IPS-20b (cell line): ENCODE results near the gene LBH.

ENCODE experiments used
- H3K27ac ChIP-seq: one replicate; pipeline ENCODE4 v1.5.1; 2013; ENCODE audit warnings: low read length
- H3K27me3 ChIP-seq: 2 replicates; pipeline ENCODE4 v1.6.1; 2013; ENCODE audit warnings: mild to moderate bottlenecking, low read length, inconsistent platforms; ENCODE audit not compliant: insufficient read depth
- H3K36me3 ChIP-seq: 2 replicates; pipeline ENCODE4 v1.6.1; 2013; ENCODE audit warnings: low read depth, mild to moderate bottlenecking, inconsistent platforms, low read length, moderate library complexity; ENCODE audit not compliant: insufficient read depth
- H3K4me1 ChIP-seq: 2 replicates; pipeline ENCODE4 v1.6.1; 2013; ENCODE audit warnings: mild to moderate bottlenecking, control low read depth, inconsistent platforms, low read length, moderate library complexity; ENCODE audit not compliant: insufficient read depth
- H3K4me3 ChIP-seq: 2 replicates; pipeline ENCODE4 v1.5.1; 2013; ENCODE audit warnings: mild to moderate bottlenecking, low read length, inconsistent platforms
- H3K9ac ChIP-seq: 2 replicates; pipeline ENCODE4 v1.6.1; 2013; ENCODE audit warnings: low read depth, mild to moderate bottlenecking, inconsistent platforms, low read length, moderate library complexity
- H3K9me3 ChIP-seq: 2 replicates; pipeline ENCODE4 v1.6.1; 2013; ENCODE audit warnings: mild to moderate bottlenecking, low read depth, low read length, inconsistent platforms; ENCODE audit not compliant: insufficient read depth

The LBH gene

GRCh38 chr2:30218338-30218713, 13.0 kb upstream of the LBH start:
- no peaks in the 10 kb centered on the region for H3K9me3 ChIP-seq
- no peak overlapping the region for H3K4me3 ChIP-seq
- H3K9ac ChIP-seq = no peak overlapping the region
- no peak overlapping the region for H3K27ac ChIP-seq
- no peaks in the 10 kb centered on the region for H3K27me3 ChIP-seq
- no peaks in the 10 kb centered on the region for H3K36me3 ChIP-seq
- H3K4me1 ChIP-seq = peaks cover 6% of the 10 kb centered on the region; the same call in 1 of the 2 replicates

GRCh38 chr2:30218814-30219213, 12.5 kb upstream of the LBH start:
- Histone ChIP-seq H3K4me1 (peaks cover 6% of the 10 kb centered on the region; the same call in 1 of the 2 replicates), H3K27ac (no peak overlapping the region), H3K9me3 (no peaks in the 10 kb centered on the region), H3K4me3 (no peak overlapping the region), H3K27me3 (no peaks in the 10 kb centered on the region), H3K36me3 (no peaks in the 10 kb centered on the region), H3K9ac (no peak overlapping the region)

GRCh38 chr2:30219886-30220875, 11.2 kb upstream of the LBH start:
- Histone ChIP-seq H3K27me3 (no peaks in the 10 kb centered on the region), H3K4me1 (peaks cover 6% of the 10 kb centered on the region; the same call in 1 of the 2 replicates), H3K36me3 (no peaks in the 10 kb centered on the region), H3K9ac (no peak overlapping the region), H3K9me3 (no peaks in the 10 kb centered on the region), H3K4me3 (no peak overlapping the region), H3K27ac (no peak overlapping the region)

GRCh38 chr2:30221531-30221930, 9.8 kb upstream of the LBH start:
- no peak overlapping the region for H3K27ac ChIP-seq
- no peaks in the 10 kb centered on the region for H3K36me3 ChIP-seq
- H3K27me3 ChIP-seq = no peaks in the 10 kb centered on the region
- H3K4me3 ChIP-seq = no peak overlapping the region
- H3K4me1 ChIP-seq = peaks cover 10% of the 10 kb centered on the region
- no peaks in the 10 kb centered on the region for H3K9me3 ChIP-seq
- no peak overlapping the region for H3K9ac ChIP-seq

GRCh38 chr2:30222031-30222430, 9.3 kb upstream of the LBH start:
- H3K27me3 ChIP-seq = no peaks in the 10 kb centered on the region
- H3K27ac ChIP-seq = no peak overlapping the region
- H3K4me1 ChIP-seq = peaks cover 10% of the 10 kb centered on the region
- H3K9ac ChIP-seq = no peak overlapping the region
- H3K9me3 ChIP-seq = no peaks in the 10 kb centered on the region
- H3K36me3 ChIP-seq = no peaks in the 10 kb centered on the region
- H3K4me3 ChIP-seq = no peak overlapping the region

GRCh38 chr2:30222636-30223360, 8.5 kb upstream of the LBH start:
- no peaks in the 10 kb centered on the region for H3K36me3 ChIP-seq
- H3K9ac ChIP-seq = no peak overlapping the region
- no peaks in the 10 kb centered on the region for H3K9me3 ChIP-seq
- H3K4me3 ChIP-seq = no peak overlapping the region
- no peak overlapping the region for H3K27ac ChIP-seq
- H3K27me3 ChIP-seq = peaks cover under 1% of the 10 kb centered on the region; the same call in 1 of the 2 replicates
- peaks cover 4% of the 10 kb centered on the region; the same call in 1 of the 2 replicates for H3K4me1 ChIP-seq

- Histone ChIP-seq H3K4me3 (no peak overlapping the region), H3K4me1 (peaks cover 4% of the 10 kb centered on the region; the same call in 1 of the 2 replicates), H3K36me3 (no peaks in the 10 kb centered on the region), H3K27ac (no peak overlapping the region), H3K27me3 (peaks cover 7% of the 10 kb centered on the region), H3K9me3 (no peaks in the 10 kb centered on the region), H3K9ac (no peak overlapping the region)
These were observed 7.9 kb upstream of the LBH start for GRCh38 chr2:30223413-30223874.

GRCh38 chr2:30224151-30224550, 7.2 kb upstream of the LBH start:
- no peak overlapping the region for H3K9ac ChIP-seq
- H3K36me3 ChIP-seq = no peaks in the 10 kb centered on the region
- peaks cover 11% of the 10 kb centered on the region for H3K27me3 ChIP-seq
- H3K4me3 ChIP-seq = no peak overlapping the region
- H3K27ac ChIP-seq = no peak overlapping the region
- H3K9me3 ChIP-seq = no peaks in the 10 kb centered on the region
- H3K4me1 ChIP-seq = peaks cover 4% of the 10 kb centered on the region; the same call in 1 of the 2 replicates

- Histone ChIP-seq H3K4me1 (peaks cover 4% of the 10 kb centered on the region; the same call in 1 of the 2 replicates), H3K27me3 (peaks cover 21% of the 10 kb centered on the region), H3K4me3 (no peak overlapping the region), H3K9ac (no peak overlapping the region; the same call in 1 of the 2 replicates), H3K9me3 (no peaks in the 10 kb centered on the region), H3K36me3 (no peaks in the 10 kb centered on the region), H3K27ac (no peak overlapping the region)
These were observed 6.1 kb upstream of the LBH start for GRCh38 chr2:30225131-30225762.

- no peak overlapping the region for H3K9ac ChIP-seq
- H3K9me3 ChIP-seq = no peaks in the 10 kb centered on the region
- H3K4me3 ChIP-seq = no peak overlapping the region
- H3K4me1 ChIP-seq = peaks cover 4% of the 10 kb centered on the region; the same call in 1 of the 2 replicates
- H3K27ac ChIP-seq = no peak overlapping the region
- peaks cover 33% of the 10 kb centered on the region for H3K27me3 ChIP-seq
- H3K36me3 ChIP-seq = no peaks in the 10 kb centered on the region
These were observed 4.9 kb upstream of the LBH start for GRCh38 chr2:30226144-30227032.
